GM10248 (cell line): ENCODE results near the gene UQCRH.
"Not testable (repeated sequence)": the region's sequence is repeated elsewhere in the genome, so short reads cannot be mapped to it uniquely, and the experiment has no call there.

ENCODE experiments used
- CTCF ChIA-PET: fragments of 300-600 bp; sonication (Branson Sonifier 250); formaldehyde crosslinking; extraction: SDS; loops from one replicate; lab custom pipeline; 2021; ENCODE audit warnings: antibody characterized with exemption; lab: Yijun Ruan, JAX
- POLR2A ChIA-PET: fragments of 350-650 bp; sonication (Branson Sonifier 250); formaldehyde crosslinking; extraction: SDS; loops from one replicate; lab custom pipeline; 2020; ENCODE audit warnings: antibody characterized with exemption; lab: Yijun Ruan, JAX
- DNase-seq: peaks from one replicate; pipeline ENCODE4 v3.0.0; 2012; ENCODE audit errors: extremely low spot score
- TF ChIP-seq, protein P1 (sequence below): IDR thresholded peaks from 2 replicates; pipeline ENCODE4 v1.5.1; 2012; ENCODE audit warnings: mild to moderate bottlenecking, low read depth; ENCODE audit errors: extremely low read depth, missing control alignments, control extremely low read depth

The UQCRH gene

DNA sequence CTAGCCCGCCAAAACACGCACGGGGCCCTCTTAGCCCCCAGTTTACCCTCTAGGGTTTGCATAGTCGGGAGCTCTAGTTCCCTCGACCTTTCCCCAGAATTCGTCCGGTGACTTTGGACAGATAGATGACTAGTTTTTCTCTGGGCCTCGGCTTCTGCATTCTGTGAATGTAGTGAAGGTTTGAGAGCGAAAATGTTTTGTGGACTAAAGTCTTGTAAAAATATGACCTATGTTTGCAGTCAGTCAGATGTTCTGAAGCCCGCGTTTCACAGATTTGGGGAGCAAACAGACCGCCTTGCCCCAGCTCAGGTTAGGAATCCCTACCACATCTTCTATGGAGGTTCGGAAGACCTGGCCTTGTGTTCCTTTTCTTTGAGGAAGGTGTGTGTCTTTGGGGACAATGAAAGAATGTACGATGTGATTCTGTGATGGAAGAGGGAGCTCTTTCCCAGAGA lies 401 bp downstream of the UQCRH start:
- TF ChIP-seq, protein P1, sequence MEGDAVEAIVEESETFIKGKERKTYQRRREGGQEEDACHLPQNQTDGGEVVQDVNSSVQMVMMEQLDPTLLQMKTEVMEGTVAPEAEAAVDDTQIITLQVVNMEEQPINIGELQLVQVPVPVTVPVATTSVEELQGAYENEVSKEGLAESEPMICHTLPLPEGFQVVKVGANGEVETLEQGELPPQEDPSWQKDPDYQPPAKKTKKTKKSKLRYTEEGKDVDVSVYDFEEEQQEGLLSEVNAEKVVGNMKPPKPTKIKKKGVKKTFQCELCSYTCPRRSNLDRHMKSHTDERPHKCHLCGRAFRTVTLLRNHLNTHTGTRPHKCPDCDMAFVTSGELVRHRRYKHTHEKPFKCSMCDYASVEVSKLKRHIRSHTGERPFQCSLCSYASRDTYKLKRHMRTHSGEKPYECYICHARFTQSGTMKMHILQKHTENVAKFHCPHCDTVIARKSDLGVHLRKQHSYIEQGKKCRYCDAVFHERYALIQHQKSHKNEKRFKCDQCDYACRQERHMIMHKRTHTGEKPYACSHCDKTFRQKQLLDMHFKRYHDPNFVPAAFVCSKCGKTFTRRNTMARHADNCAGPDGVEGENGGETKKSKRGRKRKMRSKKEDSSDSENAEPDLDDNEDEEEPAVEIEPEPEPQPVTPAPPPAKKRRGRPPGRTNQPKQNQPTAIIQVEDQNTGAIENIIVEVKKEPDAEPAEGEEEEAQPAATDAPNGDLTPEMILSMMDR, result no peak
- ChIA-PET POLR2A (interaction anchor here (0.6 to 1.7 kb wide), 3 partner anchors 26 to 400 kb away, joined by 3 read pairs; no protein-coding TSS in a partner anchor), CTCF (interaction anchor here (0.8 to 2.6 kb wide), 7 partner anchors 13 to 57 kb away, joined by 3 to 13 read pairs (median 10); partner anchors contain the start of genes NSUN4 and RAD54L)
- no peak for DNase-seq

DNA sequence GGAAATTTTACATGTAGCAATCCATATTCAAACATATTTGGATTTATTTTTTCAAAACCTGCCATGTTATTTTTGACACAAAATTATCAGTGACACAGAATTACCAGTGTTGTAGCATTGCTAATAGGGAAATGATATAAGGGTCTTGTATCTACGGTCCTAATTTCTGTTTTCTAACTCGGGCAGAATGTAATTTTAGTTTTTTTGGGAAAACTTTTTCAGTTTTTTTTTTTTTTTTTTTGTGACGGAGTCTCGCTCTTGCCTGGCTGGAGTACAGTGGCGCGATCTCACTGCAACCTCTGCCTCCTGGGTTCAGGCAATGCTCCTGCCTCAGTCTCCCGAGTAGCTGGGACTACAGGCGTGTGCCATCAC lies 2.6 kb downstream of the UQCRH start:
- POLR2A ChIA-PET, result no interaction called here
- CTCF ChIA-PET, result interaction anchor here (2.7 kb wide), 1 partner anchor 27 kb away, joined by 10 read pairs; no protein-coding TSS in a partner anchor
- no peak for DNase-seq
- TF ChIP-seq, protein P1, result no peak

DNA sequence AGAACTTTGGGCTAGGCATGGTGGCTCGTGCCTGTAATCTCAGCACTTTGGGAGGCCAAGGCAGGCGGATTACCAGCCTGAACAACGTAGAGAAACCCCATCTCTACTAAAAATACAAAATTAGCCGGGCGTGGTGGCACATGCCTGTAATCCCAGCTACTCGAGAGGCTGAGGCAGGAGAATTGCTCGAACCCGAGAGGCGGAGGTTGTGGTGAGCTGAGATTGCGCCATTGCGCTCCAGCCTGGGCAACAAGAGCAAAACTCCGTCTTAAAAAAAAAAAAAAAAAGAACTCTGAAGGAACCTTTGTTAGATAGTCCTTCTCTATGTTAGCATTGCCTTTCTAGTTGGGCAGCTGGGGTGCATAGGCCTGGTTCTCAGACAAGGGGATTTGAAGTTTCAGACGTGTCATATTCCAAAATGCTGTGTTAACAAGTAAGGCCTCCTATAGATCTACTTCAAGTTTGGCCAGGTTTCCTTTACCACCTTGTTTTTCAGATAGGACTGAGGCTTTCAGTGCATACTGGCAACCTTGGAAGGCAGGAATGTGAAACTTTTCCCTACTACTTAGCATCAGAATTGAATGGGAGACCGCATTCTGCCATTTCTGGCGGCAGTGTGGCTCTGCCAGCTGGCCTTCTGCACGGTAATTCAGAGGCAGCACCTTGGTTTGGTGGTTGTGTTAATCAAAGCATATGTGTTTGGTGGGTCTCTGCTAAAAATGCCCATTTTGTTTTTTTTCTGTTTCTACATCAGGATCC lies 6.1 kb downstream of the UQCRH start:
- DNase-seq, result no peak
- POLR2A ChIA-PET, result no interaction called here
- TF ChIP-seq, protein P1, result no peak
- CTCF ChIA-PET, result interaction anchor here (1.0 to 2.1 kb wide), 3 partner anchors 8 to 39 kb away, joined by 3 to 14 read pairs (median 3); no protein-coding TSS in a partner anchor

DNA sequence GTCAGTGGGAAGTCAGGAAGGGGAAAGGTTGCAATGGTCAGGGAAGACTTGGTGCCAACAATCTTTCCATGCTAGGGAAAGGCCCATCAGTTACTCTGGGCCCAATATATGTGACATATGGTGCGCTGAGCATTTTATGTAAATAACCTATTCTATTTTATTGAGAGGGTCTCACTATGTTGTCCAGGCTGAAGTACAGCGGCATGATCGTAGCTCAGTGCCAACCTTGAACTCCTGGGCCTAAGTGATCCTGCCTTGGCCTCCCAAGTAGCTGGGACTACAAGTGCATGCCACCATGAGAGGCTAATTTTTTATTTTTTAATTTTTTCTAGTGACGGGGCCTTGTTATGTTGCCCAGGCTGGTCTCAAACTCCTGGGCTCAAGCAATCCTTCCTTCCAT lies 6.8 kb downstream of the UQCRH start:
- ChIA-PET POLR2A (interaction anchor here (0.9 kb wide), 1 partner anchor 18 kb away, joined by 3 read pairs; no protein-coding TSS in a partner anchor), CTCF (interaction anchor here (1.0 kb wide), 1 partner anchor 7 kb away, joined by 3 read pairs; no protein-coding TSS in a partner anchor)
- TF ChIP-seq, protein P1, result no peak

DNA sequence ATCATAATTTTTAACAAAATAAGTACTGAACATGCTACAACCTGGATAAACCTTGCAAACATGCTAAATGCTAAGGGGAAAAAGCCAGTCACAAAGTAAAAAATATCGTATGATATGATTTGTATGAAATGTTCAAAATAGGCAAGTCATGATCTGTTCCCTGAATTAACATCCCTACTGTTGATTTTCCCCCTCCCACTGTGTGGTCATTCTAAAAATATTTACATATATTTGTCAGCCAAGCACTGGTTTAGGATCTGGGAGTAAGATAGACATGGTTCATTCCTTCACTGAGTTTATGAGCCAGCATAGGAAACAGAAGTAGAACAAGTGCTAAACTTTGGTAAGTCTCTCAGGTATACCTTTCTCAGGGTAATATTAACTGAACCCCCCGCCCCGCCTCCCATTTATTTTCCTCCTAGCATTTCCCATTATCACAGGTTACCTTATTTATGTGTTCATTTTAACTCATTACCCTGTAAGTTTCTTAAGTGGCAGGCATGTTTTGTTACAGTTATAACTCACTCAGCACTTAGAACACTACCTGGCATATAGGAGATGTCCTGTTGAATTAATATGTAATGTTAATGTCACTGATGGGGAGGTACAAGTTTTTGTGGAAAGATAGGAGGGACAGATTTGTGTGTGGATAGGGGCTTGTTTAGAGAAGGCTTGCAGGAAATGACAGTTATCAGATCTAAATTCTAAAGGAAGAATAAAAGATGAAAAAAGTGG lies 12.3 kb downstream of the UQCRH start:
- ChIA-PET CTCF (interaction anchor here (0.7 to 3.2 kb wide), 3 partner anchors 10 to 32 kb away, joined by 3 to 11 read pairs (median 5); no protein-coding TSS in a partner anchor), POLR2A (no interaction called here)
- no peak for DNase-seq
- TF ChIP-seq, protein P1, result no peak

More for the DNA sequence above, 6.8 kb downstream of the UQCRH start:
- no peak for DNase-seq

DNA sequence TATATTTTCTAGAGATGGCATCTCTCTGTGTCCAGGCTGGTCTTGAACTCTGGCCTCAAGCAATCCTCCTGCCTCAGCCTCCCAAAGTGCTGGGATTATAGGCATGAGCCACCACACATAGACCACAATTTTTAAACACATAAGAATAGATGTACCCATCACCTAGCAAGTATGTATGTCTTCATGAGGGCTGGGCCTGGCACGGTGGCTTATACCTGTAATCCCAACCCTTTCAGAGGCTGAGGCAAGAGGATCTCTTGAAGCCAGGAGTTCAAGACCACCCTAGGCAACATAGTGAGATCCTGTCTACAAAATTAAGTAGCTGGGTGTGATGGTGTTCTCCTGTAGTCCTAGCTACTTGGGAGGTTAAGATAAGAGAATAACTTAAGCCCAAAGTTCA lies 13.8 kb downstream of the UQCRH start:
- TF ChIP-seq, protein P1, result no peak
- CTCF ChIA-PET, result interaction anchor here (0.7 to 4.4 kb wide), 7 partner anchors 8 to 30 kb away, joined by 3 to 18 read pairs (median 9); partner anchors contain the start of genes LRRC41 and UQCRH
- POLR2A ChIA-PET, result interaction anchor here (0.7 kb wide), 1 partner anchor 350 kb away, joined by 3 read pairs; no protein-coding TSS in a partner anchor
- no peak for DNase-seq

DNA sequence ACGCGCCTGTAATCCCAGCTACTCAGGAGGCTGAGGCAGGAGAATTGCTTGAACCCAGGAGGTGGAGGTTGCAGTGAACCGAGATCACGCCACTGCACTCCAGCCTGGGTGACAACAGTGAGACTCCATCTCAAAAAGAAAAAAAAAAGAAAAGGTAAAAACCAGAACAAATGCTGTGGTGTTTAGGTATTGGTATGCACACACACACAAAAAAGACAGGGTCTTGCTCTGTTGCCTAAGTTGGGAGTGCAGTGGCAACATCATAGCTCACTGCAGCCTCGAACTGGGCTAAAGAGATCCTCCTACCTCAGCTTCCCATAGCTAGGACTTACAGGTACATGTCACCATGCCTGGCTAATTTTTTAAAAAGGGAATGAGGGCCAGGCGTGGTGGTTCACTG lies 15.8 kb downstream of the UQCRH start:
- ChIA-PET CTCF (interaction anchor here (0.6 to 4.4 kb wide), 4 partner anchors 10 to 16 kb away, joined by 3 to 18 read pairs (median 7); partner anchors contain the start of genes LRRC41 and UQCRH), POLR2A (interaction anchor here (1.7 kb wide), 1 partner anchor 14 kb away, joined by 7 read pairs; no protein-coding TSS in a partner anchor)
- not testable (repeated sequence) for DNase-seq

DNA sequence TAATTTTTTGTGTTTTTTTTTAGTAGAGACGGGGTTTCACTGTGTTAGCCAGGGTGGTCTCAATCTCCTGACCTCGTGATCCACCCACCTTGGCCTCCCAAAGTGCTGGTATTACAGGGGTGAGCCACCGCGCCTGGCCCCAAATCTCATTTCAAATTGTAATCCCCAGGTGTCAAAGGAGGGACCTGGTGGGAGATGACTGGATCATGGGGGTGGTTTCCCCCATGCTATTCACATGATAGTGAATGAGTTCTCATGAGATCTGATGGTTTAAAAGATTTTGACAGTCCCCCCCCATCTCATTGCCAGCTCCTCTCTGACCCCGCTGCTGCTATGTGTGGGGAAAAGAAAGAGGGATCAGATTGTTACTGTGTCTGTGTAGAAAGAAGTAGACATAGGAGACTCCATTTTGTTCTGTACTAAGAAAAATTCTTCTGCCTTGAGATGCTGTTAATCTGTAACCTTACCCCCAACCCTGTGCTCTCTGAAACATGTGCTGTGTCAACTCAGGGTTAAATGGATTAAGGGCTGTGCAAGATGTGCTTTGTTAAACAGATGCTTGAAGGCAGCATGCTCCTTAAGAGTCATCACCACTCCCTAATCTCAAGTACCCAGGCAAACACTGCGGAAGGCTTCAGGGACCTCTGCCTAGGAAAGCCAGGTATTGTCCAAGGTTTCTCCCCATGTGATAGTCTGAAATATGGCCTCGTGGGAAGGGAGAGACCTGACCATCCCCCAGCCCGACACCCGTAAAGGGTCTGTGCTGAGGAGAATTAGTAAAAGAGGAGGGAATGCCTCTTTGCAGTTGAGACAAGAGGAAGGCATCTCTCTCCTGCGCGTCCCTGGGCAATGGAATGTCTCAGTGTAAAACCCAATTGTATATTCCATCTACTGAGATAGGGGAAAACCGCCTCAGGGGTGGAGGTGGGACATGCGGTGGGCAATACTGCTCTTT lies 16.7 kb downstream of the UQCRH start:
- DNase-seq, result not testable (repeated sequence)
- POLR2A ChIA-PET, result interaction anchor here (1.7 kb wide), 1 partner anchor 13 kb away, joined by 7 read pairs; no protein-coding TSS in a partner anchor
- CTCF ChIA-PET, result interaction anchor here (1.1 to 4.4 kb wide), 3 partner anchors 9 to 17 kb away, joined by 4 to 18 read pairs (median 10); partner anchors contain the start of genes LRRC41 and UQCRH
